ENCODE results near the gene ME3. TPM values are rescaled to one million over a fixed set of nuclear protein-coding genes. Genes with fewer than 3 reads are reported as not detected.

ME3 gene
- total RNA-seq, 1 experiment from 2014 or later, result 28.7 TPM

Other genes with a start within 250 kb of the ME3 start
- gene PRSS23, start 127.9 kb upstream of the ME3 start, total RNA-seq (2014; rRNA removed; shearing (Covaris generic)), result 55.1 and 68.2 TPM in 2 replicates